ENCODE measurements around the gene ARID1B. TPM values are rescaled to one million over a fixed set of nuclear protein-coding genes. Genes with fewer than 3 reads are reported as not detected.
"Not testable (repeated sequence)": the region's sequence is repeated elsewhere in the genome, so short reads cannot be mapped to it uniquely, and the experiment has no call there.

The ARID1B gene
- total RNA-seq, 1 experiment from 2014 or later = 58.8 TPM

- TF ChIP-seq, protein P1, sequence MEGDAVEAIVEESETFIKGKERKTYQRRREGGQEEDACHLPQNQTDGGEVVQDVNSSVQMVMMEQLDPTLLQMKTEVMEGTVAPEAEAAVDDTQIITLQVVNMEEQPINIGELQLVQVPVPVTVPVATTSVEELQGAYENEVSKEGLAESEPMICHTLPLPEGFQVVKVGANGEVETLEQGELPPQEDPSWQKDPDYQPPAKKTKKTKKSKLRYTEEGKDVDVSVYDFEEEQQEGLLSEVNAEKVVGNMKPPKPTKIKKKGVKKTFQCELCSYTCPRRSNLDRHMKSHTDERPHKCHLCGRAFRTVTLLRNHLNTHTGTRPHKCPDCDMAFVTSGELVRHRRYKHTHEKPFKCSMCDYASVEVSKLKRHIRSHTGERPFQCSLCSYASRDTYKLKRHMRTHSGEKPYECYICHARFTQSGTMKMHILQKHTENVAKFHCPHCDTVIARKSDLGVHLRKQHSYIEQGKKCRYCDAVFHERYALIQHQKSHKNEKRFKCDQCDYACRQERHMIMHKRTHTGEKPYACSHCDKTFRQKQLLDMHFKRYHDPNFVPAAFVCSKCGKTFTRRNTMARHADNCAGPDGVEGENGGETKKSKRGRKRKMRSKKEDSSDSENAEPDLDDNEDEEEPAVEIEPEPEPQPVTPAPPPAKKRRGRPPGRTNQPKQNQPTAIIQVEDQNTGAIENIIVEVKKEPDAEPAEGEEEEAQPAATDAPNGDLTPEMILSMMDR (IDR thresholded peaks at IDR 0.05; ENCODE audit: insufficient read depth in 1 of 2, low read depth in 1 of 2, low read length in 1 of 2, severe bottlenecking in 1 of 2, unreplicated experiment in 1 of 2) = no peak
- intact Hi-C loops (cut with micrococcal nuclease; ENCODE audit: unreplicated experiment) = loop anchor here (2.0 kb wide), 1 partner anchor 14 kb away; no protein-coding TSS in a partner anchor
- H3K4me3 Mint-ChIP-seq (ENCODE audit: unreplicated experiment) = no peak overlapping the region
- H3K27me3 ChIP-seq (replicated peaks; ENCODE audit: control insufficient read depth, insufficient read depth, low read length) = no peaks in the 10 kb centered on the region
- no peaks in the 10 kb centered on the region for H3K36me3 Mint-ChIP-seq (ENCODE audit: insufficient read depth, unreplicated experiment)
- ChIA-PET POLR2A (interaction anchor here (0.6 kb wide), 1 partner anchor 144 kb away, joined by 3 read pairs; no protein-coding TSS in a partner anchor), CTCF (interaction anchor here (2.7 kb wide), 1 partner anchor 9 kb away, joined by 12 read pairs; no protein-coding TSS in a partner anchor)
- BruUV-seq (replicated peaks) = TSS peak; percentile 15
- no peaks in the 10 kb centered on the region for H3K27me3 Mint-ChIP-seq (ENCODE audit: insufficient read depth, unreplicated experiment)
- DNase-seq = no peak
- H3K27ac Mint-ChIP-seq (ENCODE audit: unreplicated experiment) = no peak overlapping the region
- H3K36me3 ChIP-seq (ENCODE audit: control insufficient read depth, insufficient read depth, low read length) = no peaks in the 10 kb centered on the region
- no peaks in the 10 kb centered on the region for H3K4me1 Mint-ChIP-seq (ENCODE audit: low read depth, unreplicated experiment)
- no peaks in the 10 kb centered on the region for H3K9me3 ChIP-seq
- peaks cover 11% of the 10 kb centered on the region for H3K4me1 ChIP-seq
- no peaks in the 10 kb centered on the region for H3K9me3 Mint-ChIP-seq (ENCODE audit: unreplicated experiment)
- no peak overlapping the region for H3K4me3 ChIP-seq (ENCODE audit: low read depth, low read length)
Observed at GRCh38 chr6:157037165-157037564, 260.0 kb downstream of the ARID1B start.

GRCh38 chr6:157038610-157039009 is 261.4 kb downstream of the ARID1B start:
- Mint-ChIP-seq H3K4me3 (ENCODE audit: unreplicated experiment) (no peak overlapping the region), H3K4me1 (ENCODE audit: low read depth, unreplicated experiment) (no peaks in the 10 kb centered on the region), H3K27me3 (ENCODE audit: insufficient read depth, unreplicated experiment) (no peaks in the 10 kb centered on the region), H3K27ac (ENCODE audit: unreplicated experiment) (no peak overlapping the region), H3K36me3 (ENCODE audit: insufficient read depth, unreplicated experiment) (no peaks in the 10 kb centered on the region), H3K9me3 (ENCODE audit: unreplicated experiment) (no peaks in the 10 kb centered on the region)
- no peaks in the 10 kb centered on the region for H3K36me3 ChIP-seq (ENCODE audit: control insufficient read depth, insufficient read depth, low read length)
- H3K4me3 ChIP-seq (ENCODE audit: low read depth, low read length) = no peak overlapping the region
- intact Hi-C loops (cut with micrococcal nuclease; ENCODE audit: unreplicated experiment) = no loop called here
- CTCF ChIA-PET = no interaction called here
- peaks cover 11% of the 10 kb centered on the region for H3K4me1 ChIP-seq
- H3K9me3 ChIP-seq = no peaks in the 10 kb centered on the region
- POLR2A ChIA-PET = no interaction called here
- no TSS peak for BruUV-seq (replicated peaks)
- TF ChIP-seq, protein P1 (IDR thresholded peaks at IDR 0.05; ENCODE audit: insufficient read depth in 1 of 2, low read depth in 1 of 2, low read length in 1 of 2, severe bottlenecking in 1 of 2, unreplicated experiment in 1 of 2) = no peak
- no peaks in the 10 kb centered on the region for H3K27me3 ChIP-seq (replicated peaks; ENCODE audit: control insufficient read depth, insufficient read depth, low read length)
- no peak for DNase-seq

DNA sequence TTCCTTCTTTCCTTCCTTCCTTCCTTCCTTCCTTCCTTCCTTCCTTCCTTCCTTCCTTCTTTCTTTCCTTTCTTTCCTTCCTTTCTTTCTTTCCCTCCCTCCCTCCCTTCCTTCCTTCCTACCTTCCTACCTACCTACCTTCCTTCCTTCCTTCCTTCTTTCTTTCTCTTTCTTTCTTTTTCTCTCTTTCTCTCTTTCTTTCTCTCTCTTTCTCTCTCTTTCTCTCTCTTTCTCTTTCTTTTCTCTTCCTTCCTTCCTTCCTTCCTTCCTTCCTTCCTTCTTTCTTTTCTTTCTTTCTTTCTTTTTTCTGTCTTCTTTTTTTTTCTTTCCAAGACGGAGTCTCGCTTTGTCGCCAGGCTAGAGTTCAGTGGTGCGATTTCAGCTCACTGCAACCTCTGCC is 262.5 kb downstream of the ARID1B start:
- CTCF ChIA-PET = not testable (repeated sequence)

DNA sequence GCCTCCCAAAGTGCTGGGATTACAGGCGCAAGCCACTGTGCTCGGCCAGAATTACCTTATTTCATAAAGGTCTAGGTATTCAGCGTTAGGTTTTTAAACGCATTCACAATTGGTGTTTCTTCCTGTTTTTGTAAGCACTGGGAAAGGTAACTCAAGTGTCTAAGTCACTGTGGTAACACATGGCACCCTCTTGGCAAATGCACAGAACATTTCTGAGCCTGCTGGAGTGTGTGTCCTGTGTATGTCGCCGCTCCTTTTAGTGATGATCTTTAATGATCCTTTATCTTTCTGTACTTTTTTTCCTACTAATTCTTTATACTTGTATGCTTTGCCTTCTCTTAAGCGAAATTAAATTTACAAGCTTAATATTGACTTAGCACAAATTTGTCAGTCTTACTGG is 263.0 kb downstream of the ARID1B start:
- Mint-ChIP-seq H3K9me3 (ENCODE audit: unreplicated experiment) (no peaks in the 10 kb centered on the region), H3K27me3 (ENCODE audit: insufficient read depth, unreplicated experiment) (no peaks in the 10 kb centered on the region), H3K4me3 (ENCODE audit: unreplicated experiment) (no peak overlapping the region), H3K4me1 (ENCODE audit: low read depth, unreplicated experiment) (no peaks in the 10 kb centered on the region), H3K36me3 (ENCODE audit: insufficient read depth, unreplicated experiment) (no peaks in the 10 kb centered on the region), H3K27ac (ENCODE audit: unreplicated experiment) (no peak overlapping the region)
- H3K4me1 ChIP-seq = peaks cover 11% of the 10 kb centered on the region
- H3K36me3 ChIP-seq (ENCODE audit: control insufficient read depth, insufficient read depth, low read length) = no peaks in the 10 kb centered on the region
- H3K4me3 ChIP-seq (ENCODE audit: low read depth, low read length) = no peak overlapping the region
- no peaks in the 10 kb centered on the region for H3K27me3 ChIP-seq (replicated peaks; ENCODE audit: control insufficient read depth, insufficient read depth, low read length)
- H3K9me3 ChIP-seq = no peaks in the 10 kb centered on the region
- no TSS peak for BruUV-seq (replicated peaks)
- TF ChIP-seq, protein P1 (IDR thresholded peaks at IDR 0.05; ENCODE audit: insufficient read depth in 1 of 2, low read depth in 1 of 2, low read length in 1 of 2, severe bottlenecking in 1 of 2, unreplicated experiment in 1 of 2) = no peak
- ChIA-PET CTCF (no interaction called here), POLR2A (no interaction called here)
- intact Hi-C loops (cut with micrococcal nuclease; ENCODE audit: unreplicated experiment) = no loop called here
- no peak for DNase-seq

More for the DNA sequence above, 262.5 kb downstream of the ARID1B start:
- H3K4me1 Mint-ChIP-seq (ENCODE audit: low read depth, unreplicated experiment); DNase-seq; intact Hi-C loops (cut with micrococcal nuclease; ENCODE audit: unreplicated experiment); BruUV-seq (replicated peaks); H3K4me3 Mint-ChIP-seq (ENCODE audit: unreplicated experiment); H3K9me3 Mint-ChIP-seq (ENCODE audit: unreplicated experiment); H3K9me3 ChIP-seq; H3K27ac Mint-ChIP-seq (ENCODE audit: unreplicated experiment); H3K27me3 ChIP-seq (replicated peaks; ENCODE audit: control insufficient read depth, insufficient read depth, low read length); H3K4me3 ChIP-seq (ENCODE audit: low read depth, low read length); H3K36me3 ChIP-seq (ENCODE audit: control insufficient read depth, insufficient read depth, low read length); H3K36me3 Mint-ChIP-seq (ENCODE audit: insufficient read depth, unreplicated experiment); H3K27me3 Mint-ChIP-seq (ENCODE audit: insufficient read depth, unreplicated experiment); POLR2A ChIA-PET: not testable (repeated sequence)
- H3K4me1 ChIP-seq = peaks cover 11% of the 10 kb centered on the region

Data from Caco-2 (cell line).